ENCODE results near the gene IGSF11.
"Not testable (repeated sequence)": the region's sequence is repeated elsewhere in the genome, so short reads cannot be mapped to it uniquely, and the experiment has no call there.

IGSF11 gene

GRCh38 chr3:119034256-119035013 is at the start of gene IGSF11:
IGSF11 (minus strand) TSS chr3:119034846; CDS start chr3:119034582, 264 bp downstream.
- in situ Hi-C loops (cut with MboI; ENCODE audit: low sequenced_read_pairs) = no loop called here

DNA sequence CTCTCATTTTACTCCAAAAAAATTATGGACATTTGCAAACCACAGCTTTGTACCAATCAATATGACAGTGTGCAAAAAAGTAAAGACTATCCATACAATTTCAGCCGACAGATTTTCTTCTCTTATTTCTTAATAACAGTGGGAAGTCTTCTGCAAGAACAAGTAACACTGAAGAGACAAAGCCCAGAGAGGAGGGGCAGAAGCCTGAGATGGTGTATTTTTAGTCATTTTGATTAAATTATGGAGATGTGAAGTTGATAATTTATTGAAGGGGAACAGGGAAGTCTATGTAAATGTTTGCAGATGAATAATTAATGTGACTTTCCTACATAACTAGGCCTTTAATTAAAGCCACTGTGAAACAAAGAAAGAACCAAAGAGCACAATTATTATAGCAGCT is 45.7 kb upstream of the IGSF11 start:
- in situ Hi-C loops (cut with MboI; ENCODE audit: low sequenced_read_pairs) = no loop called here

- in situ Hi-C loops (cut with MboI; ENCODE audit: low sequenced_read_pairs) = no loop called here
These were observed 38.8 kb upstream of the IGSF11 start for GRCh38 chr3:119073258-119074001.

DNA sequence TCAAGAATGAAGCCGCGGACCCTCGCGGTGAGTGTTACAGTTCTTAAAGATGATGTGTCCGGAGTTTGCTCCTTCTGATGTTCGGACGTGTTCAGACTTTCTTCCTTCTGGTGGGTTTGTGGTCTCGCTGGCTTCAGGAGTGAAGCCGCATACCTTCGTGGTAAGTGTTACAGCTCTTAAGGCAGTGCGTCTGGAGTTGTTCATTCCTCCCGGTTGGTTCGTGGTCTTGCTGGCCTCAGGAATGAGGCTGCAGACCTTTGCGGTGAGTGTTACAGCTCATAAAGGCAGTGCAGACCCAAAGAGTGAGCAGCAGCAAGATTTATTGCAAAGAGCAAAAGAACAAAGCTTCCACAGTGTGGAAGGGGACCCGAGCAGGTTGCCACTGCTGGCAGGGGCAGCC is 37.8 kb upstream of the IGSF11 start:
- in situ Hi-C loops (cut with MboI; ENCODE audit: low sequenced_read_pairs) = not testable (repeated sequence)

- in situ Hi-C loops (cut with MboI; ENCODE audit: low sequenced_read_pairs) = no loop called here
These were observed 35.1 kb upstream of the IGSF11 start for GRCh38 chr3:119069725-119070124.

- in situ Hi-C loops (cut with MboI; ENCODE audit: low sequenced_read_pairs) = no loop called here
These were observed 28.8 kb upstream of the IGSF11 start for GRCh38 chr3:119063471-119063870.

DNA sequence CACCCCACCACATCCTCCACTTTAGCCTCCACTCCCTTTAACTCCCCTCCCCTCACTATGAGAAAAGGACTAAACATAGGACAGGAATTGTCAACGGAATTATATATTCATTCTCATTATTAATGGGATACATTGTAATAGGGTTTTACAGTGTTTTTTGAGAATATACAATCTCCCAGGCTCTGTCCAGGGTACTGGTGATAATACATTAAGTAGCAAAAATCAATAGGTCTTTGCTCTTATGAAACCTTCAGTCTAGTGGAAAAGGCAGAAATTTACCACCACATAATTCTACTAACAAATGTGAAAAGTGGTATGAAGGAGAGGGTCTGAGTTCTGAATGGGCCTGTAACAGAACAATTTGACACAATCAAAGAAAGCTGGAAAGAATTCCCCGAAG is 28.2 kb upstream of the IGSF11 start:
- in situ Hi-C loops (cut with MboI; ENCODE audit: low sequenced_read_pairs) = no loop called here

DNA sequence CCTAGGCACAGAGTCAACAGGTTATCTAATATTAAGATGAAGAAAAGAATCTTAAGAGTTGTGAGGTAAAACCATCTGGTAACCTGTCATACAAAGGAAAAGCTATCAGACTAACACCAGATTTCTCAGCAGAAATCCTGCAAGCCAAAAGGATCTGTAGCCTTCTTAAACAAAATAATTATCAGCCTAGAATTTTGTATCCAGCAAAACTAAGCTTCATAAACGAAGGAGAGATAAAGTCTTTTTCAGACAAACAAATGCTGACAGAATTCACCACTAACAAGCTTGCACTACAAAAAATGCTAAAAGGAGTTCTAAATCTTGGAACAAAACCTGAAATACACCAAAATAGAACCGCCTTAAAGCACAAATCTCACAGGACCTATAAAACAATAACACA is 9.9 kb upstream of the IGSF11 start:
- in situ Hi-C loops (cut with MboI; ENCODE audit: low sequenced_read_pairs) = no loop called here

GRCh38 chr3:119042162-119042561 is 7.5 kb upstream of the IGSF11 start:
- in situ Hi-C loops (cut with MboI; ENCODE audit: low sequenced_read_pairs) = no loop called here

DNA sequence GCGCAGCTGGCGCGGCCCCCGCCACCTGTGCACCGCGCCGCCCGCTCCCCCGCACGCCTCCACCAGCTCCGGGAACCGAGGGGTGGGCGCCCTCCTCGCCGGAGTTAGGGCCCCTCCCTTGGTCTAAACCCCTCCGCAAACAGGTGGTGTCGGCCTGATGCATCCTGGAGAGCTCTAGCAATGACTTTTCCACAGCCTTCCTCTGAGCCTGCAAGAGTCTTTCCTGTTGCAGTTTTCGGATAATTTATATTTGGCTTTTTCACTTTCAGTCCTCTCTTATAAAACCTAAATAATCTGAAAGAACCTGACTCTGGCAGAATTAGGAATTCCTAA is 334 bp upstream of the IGSF11 start:
- in situ Hi-C loops (cut with MboI; ENCODE audit: low sequenced_read_pairs) = no loop called here

DNA sequence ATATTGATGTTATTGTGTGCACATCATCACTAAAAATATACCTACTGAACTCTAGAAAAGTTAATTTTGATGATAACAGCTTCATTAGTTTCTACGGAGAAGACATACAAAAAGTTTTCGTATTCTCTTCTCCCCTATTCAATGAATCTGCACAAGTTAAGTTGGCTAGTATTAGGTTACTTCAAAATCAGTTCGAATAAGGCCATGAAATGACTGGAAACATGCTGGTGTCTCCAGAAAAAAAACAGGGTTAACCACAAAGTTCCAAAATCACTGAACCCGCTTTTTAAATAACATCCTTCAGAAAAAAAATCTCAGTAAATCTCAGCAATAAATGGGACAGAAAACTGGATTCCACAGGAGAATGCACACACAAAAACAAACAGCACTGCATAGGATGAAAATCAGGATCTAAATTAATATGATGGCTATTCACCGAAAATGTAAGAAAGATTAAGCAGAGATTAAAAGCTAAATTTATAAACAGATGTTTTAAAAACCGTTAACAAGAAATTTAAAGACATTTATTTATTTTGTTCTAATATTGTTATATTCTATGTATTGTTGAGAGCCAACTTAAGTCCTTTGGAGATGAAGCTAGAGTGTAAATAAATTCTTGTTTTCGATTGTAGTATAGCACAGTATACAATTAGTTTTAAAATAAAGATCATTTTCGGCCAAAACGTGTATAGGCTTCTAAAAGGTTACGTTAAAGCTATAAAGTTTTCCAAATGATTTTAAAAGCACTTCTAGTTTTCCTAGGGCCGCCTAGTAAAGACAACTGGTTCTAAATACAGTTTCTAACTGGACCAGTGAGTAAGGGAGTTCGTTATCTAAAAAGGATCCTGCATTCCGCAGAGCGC is 1.0 kb downstream of the IGSF11 start:
- in situ Hi-C loops (cut with MboI; ENCODE audit: low sequenced_read_pairs) = no loop called here

DNA sequence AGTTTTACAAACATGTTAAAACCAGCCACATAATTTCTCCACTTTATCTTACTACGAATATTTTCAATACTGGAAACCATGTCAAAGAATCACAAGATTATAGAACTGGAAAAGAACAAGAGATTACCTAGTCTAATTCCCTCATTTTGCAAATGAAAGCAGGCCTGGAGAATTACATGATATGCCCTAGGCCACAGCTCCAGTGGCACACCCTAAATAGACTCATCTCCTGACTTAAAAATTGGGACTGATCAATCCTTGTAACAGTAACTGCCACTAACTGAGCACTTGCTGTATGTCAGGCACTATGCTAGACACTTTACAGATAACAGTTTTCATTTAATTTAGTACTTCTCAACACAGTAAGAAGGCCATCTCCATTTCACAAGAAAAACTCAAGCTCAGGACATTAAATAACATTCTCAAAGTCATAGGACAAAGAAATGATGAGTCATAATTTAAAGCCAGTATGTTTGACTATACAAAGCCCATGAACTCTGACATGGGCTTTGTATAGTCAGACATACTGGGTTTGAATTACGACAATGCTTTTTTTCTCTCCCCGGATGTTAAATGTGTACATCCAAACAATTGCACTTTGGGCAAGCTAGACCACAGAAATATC is 9.4 kb downstream of the IGSF11 start:
- in situ Hi-C loops (cut with MboI; ENCODE audit: low sequenced_read_pairs) = no loop called here

GRCh38 chr3:119019767-119020518 is 14.7 kb downstream of the IGSF11 start:
- in situ Hi-C loops (cut with MboI; ENCODE audit: low sequenced_read_pairs) = no loop called here

DNA sequence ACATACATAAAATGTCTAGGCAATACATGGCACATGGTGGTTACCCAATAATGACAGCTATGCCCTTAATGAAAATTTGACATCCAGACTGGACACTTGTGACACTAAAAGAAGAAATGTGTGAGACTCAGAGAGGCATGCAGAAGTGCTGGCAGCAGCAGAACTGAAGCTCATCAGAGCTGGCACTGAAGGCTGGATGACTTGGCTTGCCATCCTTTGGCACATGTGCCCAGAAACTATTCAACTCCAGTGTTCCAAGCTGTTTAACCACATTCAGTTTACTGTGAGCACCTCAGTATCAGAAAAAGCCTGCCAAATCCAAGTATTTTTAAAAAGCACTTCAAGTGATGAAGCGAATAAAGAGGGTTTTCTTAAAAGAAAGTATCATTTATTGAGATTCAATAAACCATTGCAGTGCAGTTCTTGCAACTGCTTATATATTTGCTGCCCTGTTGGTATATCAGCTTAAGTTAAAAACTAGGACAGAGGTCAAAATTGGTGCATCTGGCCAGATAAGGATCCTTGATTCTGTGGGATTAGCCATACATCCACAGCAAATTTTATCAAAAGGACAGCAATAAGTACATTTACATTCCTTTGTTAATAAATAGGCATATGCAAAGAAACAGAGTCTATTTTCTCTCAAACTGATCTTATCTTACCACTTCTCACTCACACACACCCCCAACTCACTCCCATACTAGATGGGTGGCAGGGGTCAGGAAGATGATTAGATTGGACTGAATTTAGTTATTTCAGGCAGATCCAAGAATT is 15.8 kb downstream of the IGSF11 start:
- in situ Hi-C loops (cut with MboI; ENCODE audit: low sequenced_read_pairs) = no loop called here

DNA sequence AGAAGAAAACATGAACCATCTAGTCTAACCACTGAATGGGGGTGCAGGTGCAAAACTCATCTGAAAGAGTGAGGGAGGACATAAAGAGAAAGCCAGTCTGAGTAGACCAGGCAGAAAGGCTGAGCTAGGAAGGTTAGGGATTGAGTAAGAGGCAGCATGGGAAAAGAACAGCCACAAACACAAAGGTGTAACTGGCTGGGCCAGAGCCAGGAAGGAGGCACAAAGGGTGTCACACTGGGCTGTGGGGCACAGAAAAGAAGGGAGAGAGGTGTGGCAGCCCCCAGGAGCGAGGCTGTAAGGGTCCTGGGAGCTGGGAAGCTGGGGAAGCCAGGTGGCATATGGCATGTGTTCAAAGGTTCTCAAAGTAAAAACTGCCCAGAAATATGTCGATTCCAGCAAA is 18.7 kb downstream of the IGSF11 start:
- in situ Hi-C loops (cut with MboI; ENCODE audit: low sequenced_read_pairs) = no loop called here

DNA sequence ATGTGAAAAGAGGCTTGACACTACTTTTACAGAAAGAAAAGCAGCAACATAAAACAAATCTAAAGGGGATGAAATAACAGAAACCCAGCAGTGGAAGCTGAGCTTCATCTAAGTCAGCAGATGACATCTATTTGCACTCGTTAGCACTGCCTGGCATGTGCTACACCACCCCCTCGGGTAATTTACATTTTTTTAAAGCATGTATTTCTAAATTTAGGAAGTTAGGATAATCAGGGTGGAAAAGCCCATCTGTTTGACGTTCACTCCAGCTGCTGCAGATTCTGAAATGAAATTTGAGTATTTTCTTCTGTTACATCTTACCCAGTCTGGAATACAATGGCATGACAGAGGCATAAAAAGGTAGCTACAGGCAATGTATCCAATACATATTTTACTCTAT is 20.7 kb downstream of the IGSF11 start:
- in situ Hi-C loops (cut with MboI; ENCODE audit: low sequenced_read_pairs) = no loop called here

DNA sequence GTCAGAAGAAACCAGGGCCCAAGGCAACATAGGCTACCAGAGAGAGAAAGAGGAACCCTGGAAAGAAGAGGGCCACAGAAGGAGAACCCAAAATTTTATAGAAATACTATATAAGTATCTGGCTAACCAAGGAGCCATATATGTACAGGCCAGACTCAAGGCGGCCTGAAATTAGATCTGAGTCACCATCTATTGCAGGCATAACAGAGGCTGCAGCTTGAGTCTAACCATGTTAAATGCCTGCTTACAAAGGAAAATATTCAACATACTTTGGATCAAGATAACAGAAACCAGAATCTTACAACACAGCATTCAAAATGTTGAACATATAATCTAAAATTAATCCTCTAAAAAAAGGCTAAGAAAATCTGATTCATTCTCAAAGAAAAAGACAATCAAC is 23.1 kb downstream of the IGSF11 start:
- in situ Hi-C loops (cut with MboI; ENCODE audit: low sequenced_read_pairs) = no loop called here

DNA sequence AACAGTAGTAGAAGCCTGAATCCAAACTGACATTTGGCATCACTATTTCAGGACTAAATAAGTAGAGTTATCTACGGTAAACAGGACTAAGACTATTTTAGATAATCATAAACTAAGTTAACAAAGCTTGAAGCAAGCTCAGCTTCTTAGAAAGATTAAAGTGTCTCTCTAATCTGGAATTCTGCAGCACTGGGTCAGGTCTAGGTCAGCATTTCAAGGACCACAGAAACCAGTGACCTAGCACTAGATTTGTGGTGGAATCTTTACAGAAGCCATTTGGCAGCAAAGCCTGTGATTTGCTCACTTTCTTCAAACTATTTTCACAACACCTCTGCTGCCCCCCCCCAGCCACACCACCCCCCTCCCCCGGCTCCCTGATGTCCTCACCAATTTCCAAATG is 37.5 kb downstream of the IGSF11 start:
- in situ Hi-C loops (cut with MboI; ENCODE audit: low sequenced_read_pairs) = no loop called here

DNA sequence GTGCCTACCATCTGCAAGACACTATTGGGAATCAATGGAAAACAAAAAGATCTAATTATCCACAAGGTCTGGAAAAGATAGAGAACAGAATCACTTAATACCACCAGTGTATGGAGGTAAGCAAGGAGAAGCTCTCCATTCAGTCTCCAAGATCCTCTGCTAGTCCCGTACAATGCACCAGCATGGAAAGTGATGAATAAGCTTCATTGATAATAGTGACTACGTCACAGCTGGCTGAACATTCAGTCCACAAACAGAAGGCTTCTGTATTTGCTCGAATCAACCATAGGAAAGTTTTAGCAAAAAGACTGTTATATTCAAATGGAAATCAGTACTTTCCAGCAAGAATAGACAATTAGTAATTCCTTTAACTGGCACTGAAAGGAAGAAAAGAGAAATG is 42.9 kb downstream of the IGSF11 start:
- in situ Hi-C loops (cut with MboI; ENCODE audit: low sequenced_read_pairs) = no loop called here
